ENCODE data around the gene SLC7A5.
A peak's percentile ranks its signal among the peaks of the same experiment; 100 is the strongest.

The SLC7A5 gene

DNA sequence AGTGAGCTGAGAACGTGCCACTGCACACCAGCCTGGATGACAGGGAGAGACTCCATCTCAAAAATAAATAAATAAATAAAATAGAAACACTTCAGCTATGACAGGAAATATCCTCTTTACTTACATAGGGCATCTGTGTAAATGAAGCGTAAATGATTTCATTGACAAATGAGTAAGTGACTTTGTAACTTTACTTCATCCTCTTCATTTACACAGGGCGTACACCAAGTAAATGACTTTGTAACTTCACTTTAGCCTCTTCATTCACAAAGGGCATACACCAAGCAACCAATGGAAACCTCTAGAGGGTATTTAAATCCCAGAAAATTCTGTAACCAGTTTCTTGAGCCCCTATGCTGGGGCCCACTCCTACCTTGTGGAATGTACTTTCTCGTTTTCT lies 87.3 kb downstream of the SLC7A5 start:
- no peak for DNase-seq (ENCODE audit: low spot score)
- TF ChIP-seq, protein P1, sequence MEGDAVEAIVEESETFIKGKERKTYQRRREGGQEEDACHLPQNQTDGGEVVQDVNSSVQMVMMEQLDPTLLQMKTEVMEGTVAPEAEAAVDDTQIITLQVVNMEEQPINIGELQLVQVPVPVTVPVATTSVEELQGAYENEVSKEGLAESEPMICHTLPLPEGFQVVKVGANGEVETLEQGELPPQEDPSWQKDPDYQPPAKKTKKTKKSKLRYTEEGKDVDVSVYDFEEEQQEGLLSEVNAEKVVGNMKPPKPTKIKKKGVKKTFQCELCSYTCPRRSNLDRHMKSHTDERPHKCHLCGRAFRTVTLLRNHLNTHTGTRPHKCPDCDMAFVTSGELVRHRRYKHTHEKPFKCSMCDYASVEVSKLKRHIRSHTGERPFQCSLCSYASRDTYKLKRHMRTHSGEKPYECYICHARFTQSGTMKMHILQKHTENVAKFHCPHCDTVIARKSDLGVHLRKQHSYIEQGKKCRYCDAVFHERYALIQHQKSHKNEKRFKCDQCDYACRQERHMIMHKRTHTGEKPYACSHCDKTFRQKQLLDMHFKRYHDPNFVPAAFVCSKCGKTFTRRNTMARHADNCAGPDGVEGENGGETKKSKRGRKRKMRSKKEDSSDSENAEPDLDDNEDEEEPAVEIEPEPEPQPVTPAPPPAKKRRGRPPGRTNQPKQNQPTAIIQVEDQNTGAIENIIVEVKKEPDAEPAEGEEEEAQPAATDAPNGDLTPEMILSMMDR (IDR thresholded peaks at IDR 0.05; ENCODE audit: extremely low read depth, missing control alignments), result no peak

DNA sequence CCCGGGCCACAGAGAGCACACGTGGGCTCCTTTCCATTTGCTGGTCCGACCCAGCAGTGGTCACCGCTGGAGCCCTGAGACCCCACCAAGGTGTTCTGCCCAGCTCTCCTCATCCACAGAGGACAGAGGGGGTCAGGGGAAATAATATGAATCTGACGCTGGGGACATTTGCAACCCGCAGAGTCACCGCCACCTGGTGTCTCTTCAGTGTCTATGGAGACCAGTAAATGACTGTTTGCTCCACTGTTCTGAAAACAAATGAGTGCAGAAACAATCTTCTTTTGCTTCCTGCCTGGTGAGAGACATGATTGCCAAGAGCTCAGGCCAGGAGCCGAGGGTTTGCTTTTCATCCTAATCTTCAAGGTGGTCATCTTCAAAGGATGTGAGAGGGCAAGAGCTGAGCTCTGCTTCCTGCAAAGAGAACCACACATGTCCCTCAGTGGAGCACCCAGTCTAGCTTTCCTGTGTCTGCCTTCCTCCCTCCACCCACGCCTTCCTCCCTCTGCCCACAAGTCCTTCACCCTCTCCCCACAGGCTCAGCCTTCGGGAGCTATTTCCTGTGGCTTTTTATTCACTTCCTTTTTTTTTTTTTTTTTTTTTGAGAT lies 88.8 kb downstream of the SLC7A5 start:
- TF ChIP-seq, protein P1 (IDR thresholded peaks at IDR 0.05; ENCODE audit: extremely low read depth, missing control alignments), result no peak
- peak; percentile 60 for DNase-seq (ENCODE audit: low spot score)
